OCI-LY7 (cell line): ENCODE results near the gene CCDC141. TPM values are rescaled to one million over a fixed set of nuclear protein-coding genes. Genes with fewer than 3 reads are reported as not detected.

ENCODE experiments used
- BruUV-seq: library from RNA; stranded (reverse); fragments of 400-500 nt; replicated peaks from 2 replicates; lab custom pipeline; 2021; lab: Mats Ljungman, UMichigan
- CTCF ChIA-PET: fragments of 300-600 bp; sonication (Branson Sonifier 250); formaldehyde crosslinking; loops from one replicate; lab custom pipeline; 2022; ENCODE audit warnings: antibody characterized with exemption; ENCODE audit not compliant: unreplicated experiment; lab: Charles Lee
- POLR2A ChIA-PET: fragments of 300-600 bp; sonication (Branson Sonifier 250); formaldehyde crosslinking; loops from one replicate; lab custom pipeline; 2022; ENCODE audit warnings: antibody characterized with exemption; lab: Charles Lee
- DNase-seq: peaks from one replicate; pipeline ENCODE4 v3.0.0-alpha.2; 2015; ENCODE audit warnings: low spot score
- H2AFZ ChIP-seq: fragments of 200-600 bp; sonication (generic), shearing (Covaris generic); 2 replicates; pipeline ENCODE4 v1.6.1; 2014; ENCODE audit warnings: mild to moderate bottlenecking, antibody characterized with exemption, low read length, moderate library complexity
- H3K27ac ChIP-seq: fragments of 200-600 bp; sonication (generic); 2 replicates; pipeline ENCODE4 v1.5.1; 2014; ENCODE audit warnings: mixed run types, low read depth, mild to moderate bottlenecking, moderate library complexity, low read length, inconsistent platforms; ENCODE audit not compliant: poor library complexity, severe bottlenecking
- H3K36me3 ChIP-seq: fragments of 200-600 bp; sonication (generic); 2 replicates; pipeline ENCODE4 v1.6.1; 2014; ENCODE audit warnings: mild to moderate bottlenecking, antibody characterized with exemption, low read length, moderate library complexity, mixed read lengths; ENCODE audit not compliant: insufficient read depth
- H3K4me1 ChIP-seq: fragments of 200-600 bp; sonication (generic); 2 replicates; pipeline ENCODE4 v1.5.1; 2014; ENCODE audit warnings: mild to moderate bottlenecking, low read length; ENCODE audit not compliant: insufficient read depth, poor library complexity, severe bottlenecking
- H3K4me2 ChIP-seq: fragments of 200-600 bp; sonication (generic); 2 replicates; pipeline ENCODE4 v1.6.1; 2014; ENCODE audit warnings: mild to moderate bottlenecking, low read length
- H3K4me3 ChIP-seq: fragments of 200-600 bp; sonication (generic); 2 replicates; pipeline ENCODE4 v1.5.1; 2014; ENCODE audit warnings: mild to moderate bottlenecking, low read depth, low read length; ENCODE audit not compliant: poor library complexity, severe bottlenecking
- H3K79me2 ChIP-seq: fragments of 200-600 bp; sonication (generic); 2 replicates; pipeline ENCODE4 v1.6.1; 2016; ENCODE audit warnings: low read depth, mild to moderate bottlenecking, low read length, moderate library complexity, mixed read lengths; ENCODE audit not compliant: insufficient read depth
- H3K9me2 ChIP-seq: fragments of 200-600 bp; sonication (generic); 2 replicates; pipeline ENCODE4 v1.6.1; 2016; ENCODE audit warnings: mild to moderate bottlenecking, low read length, mixed read lengths; ENCODE audit not compliant: insufficient read depth
- H3K9me3 ChIP-seq: fragments of 200-600 bp; sonication (generic); 2 replicates; pipeline ENCODE4 v1.6.1; 2014; ENCODE audit warnings: mild to moderate bottlenecking, mixed run types, low read length, mixed read lengths
- H4K20me1 ChIP-seq: fragments of 200-600 bp; sonication (generic); 2 replicates; pipeline ENCODE4 v1.6.1; 2014; ENCODE audit warnings: mild to moderate bottlenecking, antibody characterized with exemption, low read length, moderate library complexity, mixed read lengths; ENCODE audit not compliant: insufficient read depth
- CTCF ChIP-seq: fragments of 200-600 bp; sonication (generic); conservative IDR thresholded peaks from 2 replicates; pipeline ENCODE4 v1.5.1; 2014; ENCODE audit warnings: mild to moderate bottlenecking, antibody characterized with exemption, low read length, moderate library complexity, mixed read lengths
- EZH2phosphoT487 ChIP-seq: fragments of 200-600 bp; sonication (generic); IDR thresholded peaks from 2 replicates; pipeline ENCODE4 v1.6.1; 2018; ENCODE audit warnings: low read depth, borderline replicate concordance, mild to moderate bottlenecking, mixed run types, antibody characterized with exemption, low read length, moderate library complexity, mixed read lengths
- intact Hi-C: fragments of 100-400 bp; cut with micrococcal nuclease; formaldehyde crosslinking; loops from one replicate; pipeline ENCODE4 v1.10.0; 2022; ENCODE audit not compliant: unreplicated experiment
- total RNA-seq, 2 experiments: library from RNA; depleted of rRNA in 1 of 2; stranded (reverse); fragments of >200 nt in 1 of 2; shearing (Covaris generic) in 1 of 2; gene quantifications; 2 replicates each; pipeline ENCODE4 v1.2.3, GENCODE V29; 2014 to 2022

Gene CCDC141
- total RNA-seq, 2 experiments from 2014 or later, result 0.32 TPM; not detected in 1

GRCh38 chr2:178787155-178787554 lies 262.8 kb downstream of the CCDC141 start:
- no TSS peak for BruUV-seq
- intact Hi-C loops, result no loop called here
- no peak for TF ChIP-seq EZH2phosphoT487
- no peak for TF ChIP-seq CTCF
- H3K4me2 ChIP-seq, result no peak overlapping the region
- no peaks in the 10 kb centered on the region for H3K4me1 ChIP-seq
- H2AFZ ChIP-seq, result no peak overlapping the region
- ChIA-PET POLR2A (interaction anchor here (0.5 kb wide), 1 partner anchor 305 kb away, joined by 7 read pairs; no protein-coding TSS in a partner anchor), CTCF (no interaction called here)
- no peaks in the 10 kb centered on the region for H4K20me1 ChIP-seq
- DNase-seq, result no peak
- H3K4me3 ChIP-seq, result no peak overlapping the region
- no peaks in the 10 kb centered on the region for H3K9me3 ChIP-seq
- H3K36me3 ChIP-seq, result no peaks in the 10 kb centered on the region
- H3K79me2 ChIP-seq, result no peaks in the 10 kb centered on the region
- H3K27ac ChIP-seq, result no peak overlapping the region
- H3K9me2 ChIP-seq, result no peaks in the 10 kb centered on the region

- CTCF ChIA-PET, result no interaction called here
- intact Hi-C loops, result no loop called here
Observed at GRCh38 chr2:178783889-178784288, 266.0 kb downstream of the CCDC141 start.

More at GRCh38 chr2:178783889-178784288, 266.0 kb downstream of the CCDC141 start:
- Histone ChIP-seq H3K36me3 (no peaks in the 10 kb centered on the region), H2AFZ (no peak overlapping the region), H3K4me1 (no peaks in the 10 kb centered on the region), H3K9me2 (no peaks in the 10 kb centered on the region), H3K4me3 (no peak overlapping the region), H3K79me2 (no peaks in the 10 kb centered on the region), H3K27ac (no peak overlapping the region), H3K9me3 (no peaks in the 10 kb centered on the region), H4K20me1 (no peaks in the 10 kb centered on the region), H3K4me2 (no peak overlapping the region)
- TF ChIP-seq EZH2phosphoT487, result no peak
- TF ChIP-seq CTCF, result no peak
- no peak for DNase-seq
- no TSS peak for BruUV-seq
- POLR2A ChIA-PET, result interaction anchor here (0.7 to 1.0 kb wide), 3 partner anchors 12 to 34 kb away, joined by 3 read pairs; no protein-coding TSS in a partner anchor
